GM12864 (cell line): ENCODE results near the gene MRPS16.

Experiments
- DNase-seq: peaks from one replicate; pipeline ENCODE4 v3.0.0-alpha.2; 2011; ENCODE audit warnings: low read depth
- H3K4me3 ChIP-seq: 2 replicates; pipeline ENCODE4 v1.5.1; 2011; ENCODE audit warnings: mild to moderate bottlenecking, low read depth, low read length, control low read depth
- CTCF ChIP-seq: IDR thresholded peaks from 2 replicates; pipeline ENCODE4 v1.5.1; 2011; ENCODE audit warnings: low read depth, mild to moderate bottlenecking, moderate library complexity, low read length, control low read depth, inconsistent platforms; ENCODE audit errors: missing control alignments

MRPS16 gene

GRCh38 chr10:73238990-73239566 lies 13.4 kb downstream of the MRPS16 start:
- no peak for DNase-seq
- no peak for TF ChIP-seq CTCF
- no peak overlapping the region for H3K4me3 ChIP-seq

DNA sequence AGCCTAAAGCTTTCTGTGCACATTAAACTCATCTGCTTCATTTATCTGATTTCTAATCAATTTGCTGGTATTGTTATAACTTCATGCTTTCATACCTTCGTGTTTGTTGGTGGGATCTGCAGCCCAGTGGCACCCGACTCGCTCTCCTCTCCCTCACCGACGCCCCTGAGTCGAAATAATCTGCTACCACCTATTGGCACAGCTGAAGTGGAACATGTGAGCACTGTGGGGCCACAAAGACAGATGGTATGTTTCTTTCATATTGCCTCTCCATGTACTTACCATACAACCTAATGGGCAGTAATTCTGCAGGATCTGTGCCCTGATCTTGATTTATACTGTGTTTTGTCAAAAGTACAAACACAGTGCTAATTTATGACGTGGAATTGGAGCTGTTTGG lies 17.7 kb downstream of the MRPS16 start:
- no peak for DNase-seq
- TF ChIP-seq CTCF, result no peak
- H3K4me3 ChIP-seq, result no peak overlapping the region

- DNase-seq, result no peak
- no peak overlapping the region for H3K4me3 ChIP-seq
- TF ChIP-seq CTCF, result no peak
These were observed 18.6 kb downstream of the MRPS16 start for GRCh38 chr10:73233883-73234282.

- no peak overlapping the region for H3K4me3 ChIP-seq
- no peak for DNase-seq
- TF ChIP-seq CTCF, result peak; percentile 20
These were observed 19.6 kb downstream of the MRPS16 start for GRCh38 chr10:73232887-73233286.

DNA sequence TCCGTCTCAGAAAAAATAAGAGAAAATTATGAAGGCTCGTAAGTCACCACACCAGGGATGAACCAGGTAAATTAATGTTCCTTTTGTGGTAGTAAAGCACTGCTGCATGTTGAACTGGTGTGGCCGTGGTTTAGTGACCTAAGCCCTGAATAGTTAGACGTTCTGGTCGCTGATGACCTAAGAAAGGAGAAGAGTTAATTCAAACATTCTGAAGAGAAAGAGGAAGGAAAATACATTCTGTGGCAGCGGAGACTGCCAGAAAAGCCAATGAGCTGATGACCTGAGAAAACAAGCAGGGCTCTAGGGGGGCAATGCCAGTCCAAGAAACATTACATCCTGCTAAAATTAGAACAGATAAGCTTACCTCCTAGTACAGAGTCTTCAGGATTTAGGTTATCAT lies 22.9 kb downstream of the MRPS16 start:
- H3K4me3 ChIP-seq, result no peak overlapping the region
- TF ChIP-seq CTCF, result no peak

GRCh38 chr10:73228247-73228646 lies 24.2 kb downstream of the MRPS16 start:
- DNase-seq, result no peak
- TF ChIP-seq CTCF, result no peak
- no peak overlapping the region for H3K4me3 ChIP-seq

More for the DNA sequence above, 22.9 kb downstream of the MRPS16 start:
- no peak for DNase-seq

- DNase-seq, result no peak
- TF ChIP-seq CTCF, result no peak
- H3K4me3 ChIP-seq, result no peak overlapping the region
These were observed 25.8 kb downstream of the MRPS16 start for GRCh38 chr10:73226663-73227062.
